MM.1S (cell line): ENCODE measurements around the gene PLA2G4E.

Experiments used
- DNase-seq: peaks from one replicate; pipeline ENCODE4 v3.0.0-alpha.2; 2015
- H2AFZ ChIP-seq: fragments of 300-600 bp; sonication (generic); 2 replicates; pipeline ENCODE4 v1.6.0; 2016; ENCODE audit warnings: antibody characterized with exemption, low read length
- H3F3A ChIP-seq: fragments of 300-600 bp; sonication (generic); 2 replicates; pipeline ENCODE4 v1.6.1; 2016; ENCODE audit warnings: mild to moderate bottlenecking, antibody characterized with exemption, low read length, moderate library complexity, mixed read lengths; ENCODE audit not compliant: insufficient read depth
- H3K27ac ChIP-seq: fragments of 300-600 bp; sonication (generic); 2 replicates; pipeline ENCODE4 v1.5.1; 2016; ENCODE audit warnings: mild to moderate bottlenecking, low read length
- H3K27me3 ChIP-seq: fragments of 300-600 bp; sonication (generic); replicated peaks from 2 replicates; pipeline ENCODE4 v1.6.0; 2016; ENCODE audit warnings: low read length; ENCODE audit not compliant: insufficient read depth
- H3K36me3 ChIP-seq: fragments of 300-600 bp; sonication (generic); replicated peaks from 2 replicates; pipeline ENCODE4 v1.6.1; 2016; ENCODE audit warnings: mild to moderate bottlenecking, low read length, mixed read lengths; ENCODE audit not compliant: insufficient read depth
- H3K4me1 ChIP-seq: fragments of 300-600 bp; sonication (generic); 2 replicates; pipeline ENCODE4 v1.6.1; 2016; ENCODE audit warnings: low read length, mixed read lengths
- H3K4me2 ChIP-seq: fragments of 300-600 bp; sonication (generic); 2 replicates; pipeline ENCODE4 v1.6.0; 2016; ENCODE audit warnings: low read depth, low read length
- H3K4me3 ChIP-seq: fragments of 300-600 bp; sonication (generic); 2 replicates; pipeline ENCODE4 v1.5.1; 2016; ENCODE audit warnings: low read length, mixed read lengths
- H3K79me2 ChIP-seq: fragments of 300-600 bp; sonication (generic); 2 replicates; pipeline ENCODE4 v1.6.1; 2016; ENCODE audit warnings: mixed run types, low read length, mixed read lengths
- H3K9ac ChIP-seq: fragments of 300-600 bp; sonication (generic); 2 replicates; pipeline ENCODE4 v1.6.1; 2016; ENCODE audit warnings: low read length, mixed read lengths
- H3K9me2 ChIP-seq: fragments of 300-600 bp; sonication (generic); replicated peaks from 2 replicates; pipeline ENCODE4 v1.6.1; 2016; ENCODE audit warnings: mild to moderate bottlenecking, low read length, mixed read lengths; ENCODE audit not compliant: insufficient read depth
- H3K9me3 ChIP-seq: fragments of 300-600 bp; sonication (generic); replicated peaks from 2 replicates; pipeline ENCODE4 v1.6.1; 2016; ENCODE audit warnings: mild to moderate bottlenecking, low read length, mixed read lengths; ENCODE audit not compliant: insufficient read depth
- H4K20me1 ChIP-seq: fragments of 300-600 bp; sonication (generic); 2 replicates; pipeline ENCODE4 v1.6.1; 2016; ENCODE audit warnings: mild to moderate bottlenecking, low read length, moderate library complexity, mixed read lengths; ENCODE audit not compliant: insufficient read depth
- CTCF ChIP-seq: fragments of 300-600 bp; sonication (generic); IDR thresholded peaks from 2 replicates; pipeline ENCODE4 v1.5.1; 2016; ENCODE audit warnings: antibody characterized with exemption, low read length, mixed read lengths
- EZH2 ChIP-seq: fragments of 300-600 bp; sonication (generic); optimal IDR thresholded peaks from 2 replicates; pipeline ENCODE3; 2017; ENCODE audit warnings: low read depth, mild to moderate bottlenecking, antibody characterized with exemption, low read length, mixed read lengths
- EZH2phosphoT487 ChIP-seq: fragments of 300-600 bp; sonication (generic); IDR thresholded peaks from 2 replicates; pipeline ENCODE4 v1.6.1; 2018; ENCODE audit warnings: antibody characterized with exemption, low read length

The PLA2G4E gene

GRCh38 chr15:41993472-41994170, 27.2 kb downstream of the PLA2G4E start:
- Histone ChIP-seq H3K9me3 (no peaks in the 10 kb centered on the region), H3K27me3 (no peaks in the 10 kb centered on the region), H4K20me1 (no peaks in the 10 kb centered on the region), H3K36me3 (no peaks in the 10 kb centered on the region), H3K27ac (no peak overlapping the region), H3K79me2 (no peaks in the 10 kb centered on the region), H3K4me3 (no peak overlapping the region), H3K9me2 (no peaks in the 10 kb centered on the region), H2AFZ (no peak overlapping the region), H3F3A (no peaks in the 10 kb centered on the region), H3K4me1 (no peaks in the 10 kb centered on the region), H3K4me2 (no peak overlapping the region), H3K9ac (no peak overlapping the region)
- TF ChIP-seq EZH2phosphoT487, result no peak
- TF ChIP-seq CTCF, result no peak
- no peak for TF ChIP-seq EZH2
- no peak for DNase-seq

GRCh38 chr15:41992803-41993190, 28.0 kb downstream of the PLA2G4E start:
- no peaks in the 10 kb centered on the region for H3F3A ChIP-seq
- TF ChIP-seq EZH2phosphoT487 (no peak), EZH2 (no peak), CTCF (no peak)
- H3K27me3 ChIP-seq, result no peaks in the 10 kb centered on the region
- no peaks in the 10 kb centered on the region for H3K4me1 ChIP-seq
- H3K9me2 ChIP-seq, result no peaks in the 10 kb centered on the region
- H3K27ac ChIP-seq, result no peak overlapping the region
- H3K9ac ChIP-seq, result no peak overlapping the region
- no peaks in the 10 kb centered on the region for H4K20me1 ChIP-seq
- no peak overlapping the region for H2AFZ ChIP-seq
- H3K4me2 ChIP-seq, result no peak overlapping the region
- DNase-seq, result no peak
- no peaks in the 10 kb centered on the region for H3K9me3 ChIP-seq
- no peak overlapping the region for H3K4me3 ChIP-seq
- H3K36me3 ChIP-seq, result no peaks in the 10 kb centered on the region
- H3K79me2 ChIP-seq, result no peaks in the 10 kb centered on the region

GRCh38 chr15:41992151-41992802, 28.6 kb downstream of the PLA2G4E start:
- no peaks in the 10 kb centered on the region for H3F3A ChIP-seq
- H3K4me2 ChIP-seq, result no peak overlapping the region
- no peaks in the 10 kb centered on the region for H4K20me1 ChIP-seq
- H3K4me1 ChIP-seq, result no peaks in the 10 kb centered on the region
- H3K36me3 ChIP-seq, result no peaks in the 10 kb centered on the region
- H3K9ac ChIP-seq, result no peak overlapping the region
- H3K79me2 ChIP-seq, result no peaks in the 10 kb centered on the region
- TF ChIP-seq EZH2phosphoT487 (no peak), CTCF (no peak), EZH2 (no peak)
- H3K9me2 ChIP-seq, result no peaks in the 10 kb centered on the region
- H3K27me3 ChIP-seq, result no peaks in the 10 kb centered on the region
- H2AFZ ChIP-seq, result no peak overlapping the region
- no peak overlapping the region for H3K4me3 ChIP-seq
- H3K27ac ChIP-seq, result no peak overlapping the region
- no peaks in the 10 kb centered on the region for H3K9me3 ChIP-seq
- DNase-seq, result no peak
